ENCODE data around the gene CD109.
A peak's percentile ranks its signal among the peaks of the same experiment; 100 is the strongest.
"Not testable (repeated sequence)": the region's sequence is repeated elsewhere in the genome, so short reads cannot be mapped to it uniquely, and the experiment has no call there.

Gene CD109

DNA sequence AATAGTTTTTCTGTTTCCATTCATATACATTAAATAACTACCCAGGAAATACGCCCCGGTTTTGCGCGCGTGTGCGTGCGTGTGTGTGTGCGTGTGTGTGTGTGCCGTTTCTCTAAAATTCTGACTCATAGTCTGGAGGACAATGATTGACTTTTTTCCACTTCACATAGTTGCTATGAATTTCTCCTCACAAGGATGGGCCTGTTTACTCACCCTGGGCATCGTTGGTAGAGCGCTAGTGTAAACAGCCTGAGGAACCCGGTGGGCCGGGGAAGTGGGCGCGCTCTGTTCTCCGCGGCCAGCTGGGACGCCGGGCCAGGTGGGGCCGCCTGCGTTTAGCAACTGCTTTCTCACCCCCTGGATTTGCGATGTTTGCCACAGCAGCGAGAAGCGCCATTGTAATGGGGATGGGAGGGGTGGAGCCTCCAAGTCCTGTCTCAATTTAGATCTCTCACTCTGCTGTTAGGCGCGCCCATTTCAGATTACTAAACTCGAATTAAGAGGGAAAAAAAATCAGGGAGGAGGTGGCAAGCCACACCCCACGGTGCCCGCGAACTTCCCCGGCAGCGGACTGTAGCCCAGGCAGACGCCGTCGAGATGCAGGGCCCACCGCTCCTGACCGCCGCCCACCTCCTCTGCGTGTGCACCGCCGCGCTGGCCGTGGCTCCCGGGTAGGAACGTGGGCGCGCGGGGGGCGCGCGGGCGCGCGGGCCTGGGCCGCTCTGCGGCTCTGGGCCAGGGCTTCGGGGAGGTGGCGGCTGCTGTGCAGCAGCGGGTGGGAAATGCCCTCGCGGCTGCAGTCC is at the start of gene CD109:
Gene CD109 (plus strand): TSS at position 585 of the 803 bp plus-strand sequence. CDS start 13 bp downstream, at position 598.
- DNase-seq, result peak; percentile 84

DNA sequence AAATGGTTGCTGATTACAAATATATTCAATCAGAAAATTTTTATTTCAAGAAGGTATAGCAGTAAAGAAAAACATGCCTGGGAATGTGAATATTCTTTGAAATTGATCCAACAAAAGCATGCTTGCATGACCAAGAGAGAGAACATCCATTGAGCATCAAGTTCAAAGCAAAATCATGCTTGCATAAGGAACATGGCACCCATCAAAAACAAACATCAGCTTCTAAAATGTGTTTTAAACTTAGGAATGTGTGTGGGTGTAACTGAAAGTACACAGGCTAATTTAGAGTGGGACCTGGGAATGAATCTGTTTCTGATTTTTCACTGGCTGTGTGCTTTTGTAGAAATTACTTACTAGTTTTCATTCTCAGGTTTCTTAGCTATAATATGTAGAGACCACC is 47.8 kb upstream of the CD109 start:
- DNase-seq, result no peak

DNA sequence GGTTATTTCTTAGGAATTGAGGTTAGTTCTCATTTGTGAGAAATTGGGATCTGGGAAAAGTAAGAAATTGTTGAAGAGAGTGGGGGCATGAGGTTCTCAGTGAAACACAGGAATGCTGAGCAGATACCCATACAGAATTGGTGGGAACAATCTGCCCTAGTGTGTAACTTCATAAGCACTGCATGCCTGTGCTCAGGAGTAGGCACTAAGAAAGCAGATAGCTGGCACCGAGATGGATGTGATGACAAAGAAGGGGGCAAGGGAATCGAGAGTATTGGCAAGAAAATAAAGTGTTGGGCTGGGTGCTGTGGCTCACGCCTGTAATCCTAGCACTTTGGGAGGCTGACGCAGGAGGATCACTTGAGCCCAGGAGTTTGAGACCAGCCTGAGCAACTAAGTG is 46.2 kb upstream of the CD109 start:
- no peak for DNase-seq

DNA sequence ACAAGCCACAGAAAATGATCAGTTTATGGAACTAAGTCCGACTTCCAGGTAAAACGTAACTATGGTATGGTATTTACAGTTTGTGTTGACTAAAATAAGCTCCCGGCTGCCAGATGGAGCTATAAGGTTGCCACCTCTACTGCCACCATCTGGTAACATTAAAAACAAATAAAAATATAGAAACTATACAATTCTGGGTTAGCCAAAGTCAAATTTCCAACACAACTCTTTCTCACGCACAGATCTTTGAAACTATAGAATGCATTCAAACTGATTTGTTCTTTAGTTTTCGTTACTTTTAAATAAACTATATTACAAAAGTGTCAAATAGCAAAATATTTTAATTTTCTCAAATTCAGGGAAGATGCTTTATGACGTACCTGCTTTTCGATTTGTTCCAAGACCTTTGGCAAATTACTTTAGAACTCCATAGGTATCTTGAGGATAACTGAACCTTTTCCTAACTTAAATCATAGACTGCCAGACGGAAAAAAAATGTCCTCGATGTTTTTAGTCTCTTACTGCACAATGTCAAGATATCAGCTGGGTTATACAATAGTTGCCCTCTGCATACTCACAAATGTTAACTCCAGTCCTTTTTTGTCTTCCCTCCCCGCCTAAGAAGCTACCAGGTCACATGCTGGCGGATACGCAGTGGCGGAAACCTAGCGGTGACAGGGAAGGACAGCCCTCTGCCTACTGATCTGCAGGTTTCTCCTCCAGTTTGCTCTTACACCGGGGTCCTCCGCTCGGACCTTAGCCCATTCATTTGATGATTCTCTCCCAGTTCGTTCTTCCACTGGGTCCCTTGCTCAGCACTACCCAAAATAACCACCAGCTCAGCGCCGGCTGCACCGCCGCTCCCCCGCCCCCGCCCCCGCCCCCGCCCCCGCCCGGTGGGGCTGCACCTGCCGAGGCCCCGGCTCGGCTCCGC is 43.1 kb upstream of the CD109 start:
- DNase-seq, result peak; percentile 73

DNA sequence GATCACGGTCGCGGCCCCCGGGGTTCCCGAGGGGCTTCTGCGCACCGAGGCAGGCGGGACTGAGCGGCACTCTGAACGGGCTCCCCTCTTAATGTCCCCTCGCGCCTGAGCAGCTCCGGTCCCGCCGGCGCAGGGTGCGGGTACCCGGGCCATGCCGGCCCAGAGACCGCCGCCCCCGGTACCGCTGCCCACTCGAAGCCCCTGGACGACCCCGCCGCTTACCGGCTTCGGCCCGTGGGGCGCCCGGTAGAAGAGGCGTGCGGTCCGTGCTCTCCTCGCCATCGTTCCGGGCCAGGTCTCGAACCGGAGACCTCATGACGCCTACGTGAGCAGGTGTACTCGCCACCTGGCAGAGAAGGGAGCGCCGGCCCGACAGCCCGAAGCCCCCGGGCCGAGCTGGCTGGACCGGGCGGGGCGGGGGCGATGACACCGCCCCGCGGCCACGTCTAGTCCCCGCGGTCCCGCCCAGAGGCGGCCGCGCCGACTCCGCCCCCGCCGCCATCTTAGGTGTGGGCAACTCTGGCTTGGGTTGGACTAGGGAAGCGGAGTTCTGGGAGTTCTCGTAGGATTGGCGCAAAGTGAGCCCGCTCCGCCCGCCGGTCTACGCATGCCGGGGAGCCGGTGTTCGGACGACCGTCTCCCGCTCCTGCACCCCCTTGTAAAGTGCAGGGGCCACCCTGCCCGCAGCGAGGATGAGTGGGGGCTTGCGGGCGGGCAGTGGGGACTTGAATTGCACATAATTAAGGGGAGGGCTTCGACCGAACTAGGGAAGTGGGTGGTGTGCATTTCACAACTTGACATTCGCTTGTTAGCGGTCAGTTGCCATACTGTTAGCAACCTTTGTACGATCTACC is 42.2 kb upstream of the CD109 start, which contains the start of gene SLC17A5:
Gene SLC17A5 (minus strand): TSS at position 422 of the 854 bp plus-strand sequence. CDS start 106 bp downstream, at position 316.
- peak; percentile 94 for DNase-seq

DNA sequence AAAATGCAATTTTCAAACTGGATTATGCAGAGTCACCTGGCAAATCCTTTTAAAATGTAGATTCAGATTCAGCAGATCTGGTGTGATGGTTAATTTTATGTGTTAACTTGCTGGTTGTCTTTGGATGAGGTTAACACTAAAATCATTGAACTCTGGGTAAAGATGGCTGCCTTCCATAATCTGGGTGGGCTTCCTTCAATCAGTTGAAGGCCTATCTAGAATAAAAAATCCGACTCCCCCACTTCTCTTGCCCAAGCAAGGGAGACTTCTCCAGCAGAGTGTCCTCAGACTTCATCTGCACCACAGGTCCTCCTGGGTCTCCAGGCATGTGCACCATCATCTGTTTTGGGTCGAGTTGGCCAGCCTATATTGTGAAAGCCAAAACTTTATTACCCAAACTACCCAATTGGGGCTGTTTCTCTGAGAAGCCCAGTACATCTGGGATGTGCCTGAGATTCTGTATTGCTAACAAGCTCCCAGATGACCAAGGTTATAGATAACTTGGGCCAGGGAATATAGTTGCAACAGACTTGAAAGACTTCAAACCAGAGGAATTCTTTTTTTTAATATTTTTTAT is 40.6 kb upstream of the CD109 start:
- DNase-seq, result no peak

DNA sequence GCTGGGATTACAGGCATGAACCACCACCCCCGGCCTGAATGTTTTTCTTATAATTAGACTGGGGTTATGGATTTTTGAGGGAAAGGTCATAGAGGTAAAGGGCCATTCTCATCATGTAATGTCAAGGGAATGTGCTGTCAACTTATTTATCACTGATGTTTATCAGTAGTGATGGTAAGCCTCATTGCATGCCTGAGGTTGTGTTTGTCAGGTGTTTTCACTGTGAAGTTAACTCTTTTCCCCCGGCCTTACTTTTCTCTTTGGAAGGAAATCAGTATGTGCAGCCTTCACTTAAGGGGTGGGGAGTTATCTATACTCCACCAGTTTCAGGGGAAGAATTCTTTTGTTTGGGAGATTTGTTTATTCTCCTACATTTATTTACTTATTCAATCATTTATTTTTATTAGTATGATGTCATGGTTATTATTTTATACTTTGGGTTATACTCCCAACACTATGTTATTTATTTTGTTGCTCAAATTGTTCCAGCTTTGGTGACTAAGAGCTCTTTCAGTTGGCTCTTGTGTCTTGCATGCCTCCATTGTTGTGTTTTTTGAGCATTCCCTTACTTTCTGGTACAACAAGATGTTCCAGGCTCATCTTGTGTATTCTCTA is 39.4 kb upstream of the CD109 start:
- DNase-seq, result no peak

DNA sequence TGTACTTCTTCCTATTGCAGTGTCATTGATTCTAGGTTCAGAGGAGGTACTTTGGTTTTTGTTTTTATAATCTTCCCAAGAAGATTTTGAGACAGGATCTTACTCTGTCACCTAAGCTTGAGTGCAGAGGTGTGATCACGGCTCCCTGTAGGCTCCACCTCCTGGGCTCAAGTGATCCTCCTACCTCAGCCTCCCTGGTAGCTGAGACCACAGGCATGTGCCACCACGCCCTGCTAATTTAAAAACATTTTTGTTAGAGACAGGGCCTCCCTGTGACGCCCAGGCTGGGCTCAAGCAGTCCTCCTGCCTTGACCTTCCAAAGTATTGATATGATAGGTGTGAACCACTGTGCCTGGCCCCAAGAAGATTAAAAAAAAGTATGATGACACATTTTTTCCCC is 38.8 kb upstream of the CD109 start:
- peak; percentile 15 for DNase-seq

DNA sequence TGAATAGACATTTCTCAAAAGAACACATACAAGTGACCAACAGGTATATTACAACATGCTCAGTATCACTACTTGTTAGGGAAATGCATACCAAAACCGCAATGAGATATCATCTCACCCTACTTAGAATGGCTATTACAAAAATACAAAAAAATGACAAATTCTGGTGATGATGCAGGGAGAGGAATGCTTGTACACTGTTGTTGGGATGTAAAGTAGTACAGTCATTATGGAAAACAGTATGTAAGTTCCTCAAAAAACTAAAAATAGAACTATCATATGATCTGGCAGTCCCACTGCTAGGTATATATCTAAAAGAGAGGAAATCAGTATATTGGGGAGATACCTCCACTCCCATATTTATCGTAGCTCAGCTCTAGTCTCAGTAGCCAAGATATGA is 31.3 kb upstream of the CD109 start:
- DNase-seq, result no peak

DNA sequence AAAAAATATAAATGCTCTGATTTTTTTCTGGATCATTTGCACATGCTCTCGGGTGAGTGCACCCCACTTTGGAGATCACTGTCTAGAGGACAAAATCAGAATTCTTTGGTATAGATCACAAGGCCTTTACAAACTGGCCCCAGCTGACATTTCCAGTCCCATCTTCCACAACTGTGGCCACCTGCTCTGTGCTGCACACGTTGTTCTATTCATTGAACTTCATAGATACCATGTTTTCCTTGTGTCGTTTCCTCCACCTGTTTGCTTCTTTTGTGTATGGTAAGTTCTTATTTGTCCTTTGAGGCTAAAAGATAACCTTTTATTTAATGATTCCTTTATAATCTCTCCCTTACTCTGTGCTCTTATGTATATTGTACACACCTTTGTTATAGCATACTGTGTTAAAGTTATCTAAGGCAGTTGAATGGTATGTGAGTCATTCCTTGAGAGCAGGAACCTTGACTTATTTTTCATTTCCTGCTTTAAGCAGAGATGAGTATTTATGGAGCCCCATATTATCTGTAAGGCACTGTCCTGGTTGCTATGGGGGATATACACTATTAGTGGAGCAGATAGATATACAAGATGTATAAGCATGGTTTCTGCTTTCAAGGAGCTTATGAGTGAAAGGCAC is 30.2 kb upstream of the CD109 start:
- DNase-seq, result no peak

DNA sequence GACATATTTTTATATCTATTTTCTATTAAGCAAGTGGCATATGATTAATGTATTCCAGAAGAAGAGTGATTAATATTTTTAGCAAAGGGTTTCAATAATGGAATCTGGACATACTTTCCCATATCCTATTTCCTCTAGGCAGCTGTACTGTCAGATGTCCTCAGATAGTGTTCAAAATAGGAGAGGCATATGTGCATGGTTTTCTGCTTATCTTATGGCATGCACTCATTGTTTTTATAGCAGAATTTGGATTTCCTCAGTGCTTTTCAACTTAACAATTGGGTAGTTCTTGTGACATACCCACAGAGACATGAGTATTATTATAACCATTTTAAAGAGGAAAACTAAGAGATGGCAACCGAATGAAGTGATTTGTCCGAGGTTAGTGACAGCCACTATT is 29.6 kb upstream of the CD109 start:
- no peak for DNase-seq

DNA sequence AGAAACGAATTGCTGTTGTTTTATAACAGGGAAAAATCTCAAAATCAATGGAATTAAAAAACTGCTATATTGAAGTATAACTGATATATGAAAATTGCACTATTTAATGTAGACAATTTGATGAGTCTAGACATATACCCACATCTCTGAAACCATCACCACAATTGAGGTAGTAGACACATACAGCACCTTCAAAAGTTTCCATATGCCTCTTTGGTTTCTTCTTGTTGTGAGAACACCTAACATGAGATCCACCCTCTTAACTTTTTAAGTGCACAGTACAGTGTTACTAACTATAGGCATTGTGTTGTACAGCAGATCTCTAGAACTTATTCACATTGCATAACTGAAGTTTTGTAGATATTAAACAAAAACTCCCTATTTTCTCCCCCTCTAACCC is 28.2 kb upstream of the CD109 start:
- no peak for DNase-seq

DNA sequence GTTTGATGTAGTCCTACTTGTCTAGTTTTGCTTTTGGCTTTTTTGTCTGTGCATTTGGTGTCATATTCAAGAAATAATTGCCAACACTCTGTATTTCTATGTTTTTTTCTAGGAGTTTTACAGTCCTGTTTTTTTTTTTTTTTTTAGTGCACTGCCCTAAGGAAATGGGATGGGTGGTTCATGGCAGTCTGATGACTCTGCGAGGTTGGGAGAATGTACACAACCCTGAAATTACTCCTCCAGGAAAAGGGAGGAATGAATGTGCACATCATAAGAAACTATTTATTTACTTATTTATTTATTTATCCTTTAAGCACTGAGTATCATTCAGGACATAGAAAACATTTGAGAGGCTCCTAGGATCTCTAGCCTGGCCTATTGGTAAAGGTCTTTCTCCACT is 27.0 kb upstream of the CD109 start:
- DNase-seq, result no peak

DNA sequence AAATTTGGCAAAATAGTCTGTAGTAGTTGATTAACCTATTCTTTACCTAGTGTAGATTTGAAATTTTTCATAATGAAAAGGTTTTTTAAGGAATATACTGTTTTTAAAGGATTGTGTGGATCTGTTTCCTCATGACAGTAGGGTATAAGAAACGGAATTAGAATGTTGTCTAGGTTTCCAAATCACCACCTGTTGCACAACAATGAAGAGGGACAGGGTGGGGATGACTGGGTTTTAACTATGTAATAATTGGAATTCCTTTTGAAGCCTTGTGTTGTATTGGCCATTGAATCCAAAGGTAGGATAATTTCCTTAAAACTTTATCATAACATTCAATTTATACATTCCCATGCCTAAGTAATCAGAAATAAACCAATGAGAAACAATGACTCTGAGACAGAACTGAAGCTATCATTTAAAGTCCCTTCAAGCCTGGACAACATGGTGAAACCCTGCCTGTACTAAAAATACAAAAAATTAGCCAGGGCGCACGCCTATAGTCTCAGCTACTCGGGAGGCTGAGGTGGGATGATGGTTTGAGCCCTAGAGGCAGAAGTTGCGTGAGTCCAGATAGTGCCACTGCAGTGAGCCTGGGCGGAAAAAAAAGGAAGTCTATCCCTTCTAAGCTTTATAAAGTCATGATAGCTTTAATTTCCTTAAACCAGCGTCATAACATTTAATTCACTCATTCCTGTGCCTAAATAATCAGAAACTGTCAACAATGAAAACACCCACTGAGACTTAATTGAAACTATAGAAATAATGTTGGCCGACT is 23.9 kb upstream of the CD109 start:
- no peak for DNase-seq

DNA sequence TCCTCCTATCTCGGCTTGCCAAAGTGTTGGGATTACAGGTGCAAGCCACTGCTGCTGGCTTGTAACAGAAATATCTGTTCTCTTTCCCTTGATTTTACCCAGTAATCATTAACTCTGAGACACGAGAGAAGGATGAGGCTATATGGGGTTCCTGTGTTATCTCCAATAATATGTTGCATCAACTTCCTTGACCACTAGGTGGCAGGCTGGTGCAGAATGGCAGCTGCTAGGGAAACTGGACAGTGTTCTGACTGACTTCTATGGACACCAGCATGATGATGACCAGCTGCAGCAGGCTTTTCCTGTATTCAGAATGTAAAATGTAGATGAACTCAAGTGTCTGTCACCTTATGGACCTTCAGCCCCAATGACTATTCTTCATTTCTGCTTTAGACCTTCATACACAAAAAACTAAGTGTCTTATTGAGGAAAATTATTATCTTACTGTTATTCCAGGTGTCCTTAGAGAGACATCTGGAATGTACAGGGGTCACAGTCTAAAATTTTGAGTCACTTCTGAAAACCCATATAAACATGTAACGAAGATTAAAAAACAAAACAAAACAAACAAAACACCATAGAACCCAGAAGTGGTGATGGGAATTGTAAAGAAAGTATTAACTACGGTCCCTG is 20.4 kb upstream of the CD109 start:
- peak; percentile 80 for DNase-seq

DNA sequence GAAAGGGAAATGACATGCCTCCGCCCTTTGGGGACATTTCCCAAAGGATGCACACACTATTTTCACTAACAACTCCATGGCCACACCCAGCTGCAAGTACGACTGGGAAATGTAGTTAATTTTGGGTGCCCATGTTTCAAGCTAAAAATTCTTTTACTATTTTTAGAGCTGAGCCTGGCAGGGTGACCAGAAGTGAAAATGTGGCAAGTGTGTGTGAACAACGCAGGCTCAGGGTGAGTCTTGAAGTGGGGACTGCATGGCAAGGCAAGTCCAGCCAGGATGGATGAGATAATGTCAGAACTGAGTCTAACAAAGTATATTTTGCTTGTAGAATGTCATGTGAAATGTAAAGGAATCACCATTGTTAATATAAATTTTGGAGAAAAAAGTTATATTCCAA is 17.0 kb upstream of the CD109 start:
- no peak for DNase-seq

DNA sequence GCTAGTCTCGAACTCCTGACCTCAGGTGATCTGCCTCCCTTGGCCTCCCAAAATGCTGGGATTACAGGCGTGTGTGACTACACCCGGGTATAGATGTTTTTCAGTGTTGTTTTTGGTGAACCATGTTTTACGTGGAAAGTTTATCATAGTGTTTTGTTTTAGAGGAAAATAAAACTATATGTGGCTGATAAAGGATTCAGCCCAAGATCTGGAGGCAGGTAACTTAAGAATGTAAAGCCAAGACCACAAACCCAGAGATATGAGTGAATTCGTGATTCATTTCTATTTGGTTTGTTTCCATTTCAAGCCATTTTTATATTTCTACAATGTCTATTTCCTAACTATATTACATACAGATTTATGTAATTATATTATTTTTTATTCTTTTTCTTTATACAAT is 16.2 kb upstream of the CD109 start:
- not testable (repeated sequence) for DNase-seq

DNA sequence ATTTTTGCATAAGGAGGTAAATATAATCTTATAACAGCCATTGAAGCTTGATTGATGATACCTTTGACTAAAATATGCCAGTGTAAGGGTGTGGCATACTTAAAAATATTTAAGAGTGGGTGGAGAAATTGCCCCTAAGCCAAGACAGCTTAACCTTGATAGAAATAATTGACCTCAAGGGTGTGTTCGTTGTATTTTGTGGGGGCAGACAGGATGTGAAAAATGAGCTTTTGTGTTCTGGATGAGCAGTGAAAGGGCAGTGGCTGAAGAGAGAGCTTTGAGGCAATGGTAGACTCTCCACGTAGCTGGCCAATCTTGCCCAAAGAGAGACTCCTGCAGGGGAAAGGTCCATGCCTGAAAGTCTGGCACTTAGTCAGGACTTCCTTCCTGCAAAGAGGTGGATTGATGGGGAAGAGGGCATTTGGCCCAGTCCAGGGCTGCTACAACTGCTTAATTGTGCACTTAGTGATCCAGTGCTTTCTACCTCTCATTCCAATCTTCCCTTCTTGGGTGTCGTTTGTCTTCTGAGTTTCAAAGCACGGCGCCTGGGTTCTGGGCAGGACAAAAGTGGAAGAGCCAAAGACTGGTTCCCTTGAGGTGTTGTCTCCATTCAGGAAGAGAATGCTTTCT is 15.6 kb upstream of the CD109 start:
- DNase-seq, result no peak

DNA sequence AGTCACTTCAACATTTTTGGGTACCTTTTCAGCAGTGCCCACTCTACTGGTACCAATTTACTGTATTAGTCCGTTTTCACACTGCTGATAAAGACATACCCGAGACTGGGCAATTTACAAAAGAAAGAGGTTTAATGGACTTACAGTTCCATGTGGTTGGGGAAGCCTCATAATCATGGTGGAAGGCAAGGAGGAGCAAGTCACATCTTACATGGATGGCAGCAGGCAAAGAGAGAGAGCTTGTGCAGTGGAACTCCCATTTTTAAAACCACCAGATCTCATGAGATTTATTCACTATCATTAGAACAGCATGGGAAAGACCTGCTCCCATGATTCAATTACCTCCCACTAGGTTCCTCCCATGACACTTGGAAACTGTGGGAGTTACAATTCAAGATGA is 12.4 kb upstream of the CD109 start:
- DNase-seq, result not testable (repeated sequence)

DNA sequence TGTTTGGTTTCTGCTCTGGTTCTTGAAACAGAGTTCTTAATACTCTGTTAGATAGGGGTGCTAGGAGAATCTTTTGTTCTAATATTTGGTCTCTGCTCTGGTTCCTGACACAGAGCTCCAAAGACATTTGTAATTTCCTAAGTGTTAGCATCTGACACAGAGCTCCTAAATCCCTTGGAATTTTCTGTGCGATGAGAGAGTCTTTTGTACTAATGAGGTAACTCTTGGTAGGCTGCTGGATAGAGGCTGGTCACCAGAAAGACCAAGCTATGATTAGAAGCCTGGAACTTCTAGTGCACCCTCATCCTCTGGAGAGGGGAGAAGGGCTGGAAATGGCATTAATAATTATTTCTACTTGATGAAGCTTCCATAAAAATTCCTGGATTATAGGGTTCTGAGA is 7.7 kb upstream of the CD109 start:
- no peak for DNase-seq

Measured in stimulated activated CD4-positive, alpha-beta T cell treated with anti-CD3 and anti-CD28 coated beads, Interleukin-15, amount 100 ng/mL, for 24 hours (primary cell).